ENCODE data around the gene SLC6A9.

Gene SLC6A9

DNA sequence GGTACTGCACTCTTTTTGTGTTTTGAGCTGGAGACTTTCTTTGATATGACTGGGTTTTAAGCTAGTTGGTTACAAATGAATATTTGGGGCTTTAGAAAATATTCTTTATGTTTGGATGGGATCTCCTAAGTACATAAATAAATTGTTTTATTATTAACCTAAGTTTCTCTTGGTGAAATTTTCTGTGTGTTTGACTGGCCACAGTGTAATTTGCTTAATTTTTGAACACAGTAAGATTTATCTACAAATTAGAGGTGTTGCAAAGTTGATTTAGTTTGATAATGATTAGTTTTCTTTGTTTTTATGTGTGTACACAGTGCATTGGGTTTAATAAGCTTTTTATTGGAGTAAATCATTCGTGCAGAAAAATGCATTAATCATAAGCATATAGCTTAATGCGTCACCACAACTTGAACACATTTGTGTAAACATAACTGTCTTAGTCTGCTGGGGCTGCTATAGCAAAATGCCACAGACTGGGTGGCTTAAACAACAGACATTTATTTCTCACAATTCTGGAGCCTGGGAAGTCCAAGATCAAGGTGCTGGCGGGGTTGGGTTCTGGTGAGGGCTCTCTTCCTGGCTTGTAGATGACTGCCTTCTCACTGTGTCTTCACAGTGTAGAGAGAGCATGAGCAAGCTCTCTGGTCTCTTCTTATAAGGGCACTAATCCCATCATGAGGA lies 17.4 kb upstream of the SLC6A9 start:
- no peak for DNase-seq (ENCODE audit: low read depth)

DNA sequence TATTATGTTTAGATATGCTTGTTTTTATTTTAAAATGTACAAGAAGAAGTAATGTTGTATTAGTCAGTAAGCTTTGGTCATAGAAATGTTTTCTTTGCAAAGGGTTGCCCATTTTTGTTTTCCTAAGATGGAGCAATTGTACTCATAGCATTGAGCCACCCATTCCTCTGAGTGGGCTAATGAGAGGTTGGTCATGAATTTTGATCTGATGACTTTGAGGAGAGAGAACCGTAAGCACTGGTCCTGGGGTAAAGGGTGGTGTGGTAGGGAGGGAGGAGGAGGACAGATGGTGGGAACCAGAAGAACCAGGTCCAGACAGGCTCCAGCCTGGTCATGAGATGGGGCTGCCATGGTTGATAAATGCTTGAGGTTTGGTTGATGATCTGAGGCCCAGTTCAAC lies 15.9 kb upstream of the SLC6A9 start:
- DNase-seq (ENCODE audit: low read depth) = no peak

DNA sequence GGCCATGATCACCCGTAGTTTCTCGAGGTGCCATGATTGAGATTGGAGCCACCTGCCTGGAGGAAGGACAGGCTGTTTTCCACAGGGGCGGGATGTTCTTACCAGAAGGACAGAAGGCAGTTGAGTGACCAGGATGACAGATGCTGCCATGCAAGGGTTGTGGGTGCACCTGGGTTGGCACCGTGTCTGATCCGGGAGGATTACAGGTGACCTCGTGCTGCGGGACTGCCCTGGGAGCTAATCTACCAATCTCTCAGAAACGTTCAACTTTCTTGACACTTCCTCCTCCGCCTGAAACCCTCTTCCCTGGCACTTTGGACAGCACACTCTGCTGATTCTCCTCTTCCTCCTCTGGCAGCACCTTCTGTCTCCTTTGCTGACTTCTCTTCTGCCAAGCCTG lies 13.8 kb upstream of the SLC6A9 start:
- no peak for DNase-seq (ENCODE audit: low read depth)

DNA sequence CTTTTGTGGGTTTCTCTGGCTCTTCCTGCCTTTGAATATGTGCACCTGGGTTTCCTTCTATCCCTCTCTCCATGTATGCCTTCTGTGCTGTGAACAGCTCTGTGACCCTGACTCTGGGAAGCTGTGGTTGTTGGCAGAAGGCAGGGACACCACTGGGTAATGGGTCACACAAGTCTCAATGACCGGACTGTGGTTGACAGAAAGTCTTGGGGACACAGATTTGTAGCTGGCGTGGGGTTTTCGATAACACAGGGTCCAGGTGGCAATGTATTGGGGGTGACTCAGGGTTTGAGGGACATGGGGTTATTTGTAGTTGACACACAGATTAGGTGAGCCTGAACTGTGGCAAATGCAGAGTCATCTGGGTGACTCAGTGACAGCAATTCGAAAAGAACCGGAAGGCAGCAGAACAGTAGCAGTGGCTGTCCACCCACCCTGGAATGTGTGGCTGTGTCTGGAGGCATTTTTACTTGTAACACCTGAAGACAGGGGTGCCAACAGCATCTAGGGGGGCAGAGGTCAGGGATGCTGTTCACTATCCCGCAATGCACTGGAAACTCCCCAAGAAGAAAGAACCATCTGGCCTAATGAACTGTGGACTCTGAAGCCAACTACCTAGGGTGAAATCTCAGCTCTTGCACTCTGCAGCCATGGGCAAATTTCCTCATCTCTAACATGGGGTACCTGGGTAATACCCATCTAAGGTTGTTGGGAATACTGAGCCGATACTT lies 13.0 kb upstream of the SLC6A9 start:
- DNase-seq (ENCODE audit: low read depth) = no peak

DNA sequence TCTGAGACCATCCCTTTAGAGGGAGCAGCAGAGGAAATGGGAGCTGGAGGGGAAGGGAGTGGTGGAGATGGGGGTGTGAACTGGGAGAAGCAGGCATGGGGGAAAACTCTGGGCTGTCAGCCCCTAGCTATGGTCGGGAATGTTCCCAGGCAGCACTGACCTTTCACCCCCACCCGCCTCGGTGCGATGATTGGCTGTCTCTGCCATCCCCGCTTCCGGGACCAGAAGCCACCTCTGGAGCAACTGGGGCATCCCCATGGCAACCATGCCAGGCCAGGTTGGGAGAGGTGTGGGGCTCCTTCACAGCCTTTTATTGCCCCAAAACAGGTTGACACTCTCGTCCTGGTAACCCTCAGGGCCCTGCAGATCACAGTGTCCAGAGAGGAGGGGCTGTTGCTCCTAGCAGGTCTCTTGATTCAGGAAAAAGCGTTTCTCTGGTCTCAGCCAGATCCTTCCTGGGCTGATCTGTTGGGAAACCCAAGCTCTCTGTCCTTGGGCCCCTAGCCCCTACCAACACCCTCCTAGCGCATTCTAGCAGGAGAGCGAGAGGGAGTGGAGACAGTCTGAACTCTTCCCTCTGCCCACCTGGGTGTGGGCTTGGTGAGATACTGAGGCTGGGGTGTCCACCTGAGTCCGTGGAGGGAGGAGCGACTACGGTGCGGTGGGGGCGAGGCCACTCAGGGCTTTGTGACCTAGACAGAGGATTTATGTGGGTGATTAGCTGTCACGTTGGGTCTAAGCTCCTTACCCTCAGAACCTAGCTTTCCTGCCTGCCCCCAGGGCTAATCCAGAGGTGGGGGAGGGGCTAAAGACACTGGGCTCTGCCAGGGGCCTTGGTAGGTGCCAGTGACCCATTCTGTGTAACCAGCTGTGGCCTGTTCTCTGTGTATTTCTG lies 12.2 kb upstream of the SLC6A9 start:
- no peak for DNase-seq (ENCODE audit: low read depth)

DNA sequence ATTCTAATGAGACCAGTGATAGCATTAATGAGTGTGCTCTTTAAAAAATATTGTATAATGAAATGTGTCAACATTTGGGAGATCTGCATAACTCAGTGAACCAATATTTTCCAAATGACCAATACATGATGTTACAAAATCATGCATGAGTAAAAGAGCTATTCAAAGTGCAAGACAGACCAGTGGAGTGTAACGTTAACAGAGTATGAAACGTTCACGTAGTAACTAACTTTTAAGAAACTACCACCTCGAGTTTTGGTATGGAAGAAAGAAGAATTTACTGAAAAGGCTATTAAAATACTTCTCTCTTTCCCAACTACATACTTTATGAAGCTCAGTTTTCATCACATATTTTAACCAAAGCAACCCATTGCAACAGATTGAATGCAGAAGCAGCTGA lies 9.6 kb upstream of the SLC6A9 start:
- no peak for DNase-seq (ENCODE audit: low read depth)

DNA sequence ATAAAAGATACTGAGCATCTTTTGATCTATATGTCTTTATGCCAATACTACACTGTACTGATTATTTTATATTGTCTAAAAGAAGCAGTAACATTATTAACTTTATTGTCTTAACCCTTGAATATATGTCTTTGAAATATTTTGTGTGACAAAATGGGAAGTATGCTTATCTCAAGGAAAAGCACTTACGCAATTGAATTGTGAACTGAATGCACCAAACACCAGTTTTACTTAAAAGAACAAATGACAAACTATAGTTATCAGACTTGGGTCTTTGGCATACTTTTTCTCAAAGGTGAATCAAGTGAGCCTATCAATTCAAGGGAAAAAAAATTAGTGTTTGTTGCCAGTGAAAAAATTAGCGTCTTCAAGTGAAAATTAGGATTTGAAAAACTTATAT lies 9.2 kb upstream of the SLC6A9 start:
- DNase-seq (ENCODE audit: low read depth) = no peak

DNA sequence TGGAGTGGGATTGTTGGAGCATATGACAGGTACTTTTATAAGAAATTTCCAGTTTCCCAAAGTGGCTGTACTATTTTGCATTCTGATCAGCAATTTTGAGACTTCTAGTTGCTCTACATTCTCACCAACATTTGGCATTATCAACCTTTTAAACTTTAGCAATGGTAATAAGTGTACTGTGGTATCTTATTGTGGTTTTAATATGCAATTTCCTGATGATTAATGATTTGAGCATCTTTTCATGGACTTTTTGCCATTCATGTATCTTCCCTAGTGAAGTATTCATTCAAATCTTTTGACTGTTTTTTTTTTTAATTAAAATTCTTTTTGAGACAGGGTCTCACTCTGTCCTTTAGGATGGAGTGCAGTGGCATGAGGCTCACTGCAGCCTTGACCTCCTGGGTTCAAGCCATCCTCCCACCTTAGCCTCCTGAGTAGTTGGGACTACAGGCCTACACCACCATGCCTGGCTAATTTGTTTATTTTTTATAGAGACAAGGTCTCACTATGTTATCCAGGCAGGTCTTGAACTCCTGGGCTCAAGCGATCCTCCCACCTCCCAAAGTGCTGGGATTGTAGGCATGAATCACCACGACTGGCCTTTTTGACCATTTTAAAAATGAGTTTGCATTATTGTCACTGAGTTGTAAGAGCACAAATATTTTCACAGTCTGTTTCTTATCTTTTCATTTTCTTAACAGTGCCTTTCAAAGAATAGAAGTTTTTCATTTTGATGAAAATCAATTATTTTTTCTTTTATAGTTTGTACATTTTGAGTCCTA lies 7.8 kb upstream of the SLC6A9 start:
- no peak for DNase-seq (ENCODE audit: low read depth)

DNA sequence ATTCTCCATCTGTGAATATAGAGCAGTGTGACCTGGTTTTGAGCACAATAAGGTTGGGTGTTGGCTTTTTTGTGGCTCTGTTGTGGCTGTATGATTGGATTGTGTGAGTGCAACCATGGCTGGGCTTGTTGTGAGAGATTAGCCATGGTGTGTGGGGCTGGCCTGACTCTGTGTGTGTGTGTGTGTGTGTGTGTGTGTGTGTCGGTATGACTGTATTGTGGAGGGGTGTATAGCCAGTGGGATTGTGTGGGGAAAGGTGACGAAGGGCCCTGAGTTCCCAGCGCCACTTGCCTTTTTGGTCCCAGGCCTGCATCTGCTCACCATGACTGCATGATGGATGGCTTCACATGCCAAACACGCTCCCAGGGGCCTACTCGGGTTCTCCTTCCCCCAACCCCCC lies 5.9 kb upstream of the SLC6A9 start:
- DNase-seq (ENCODE audit: low read depth) = no peak

DNA sequence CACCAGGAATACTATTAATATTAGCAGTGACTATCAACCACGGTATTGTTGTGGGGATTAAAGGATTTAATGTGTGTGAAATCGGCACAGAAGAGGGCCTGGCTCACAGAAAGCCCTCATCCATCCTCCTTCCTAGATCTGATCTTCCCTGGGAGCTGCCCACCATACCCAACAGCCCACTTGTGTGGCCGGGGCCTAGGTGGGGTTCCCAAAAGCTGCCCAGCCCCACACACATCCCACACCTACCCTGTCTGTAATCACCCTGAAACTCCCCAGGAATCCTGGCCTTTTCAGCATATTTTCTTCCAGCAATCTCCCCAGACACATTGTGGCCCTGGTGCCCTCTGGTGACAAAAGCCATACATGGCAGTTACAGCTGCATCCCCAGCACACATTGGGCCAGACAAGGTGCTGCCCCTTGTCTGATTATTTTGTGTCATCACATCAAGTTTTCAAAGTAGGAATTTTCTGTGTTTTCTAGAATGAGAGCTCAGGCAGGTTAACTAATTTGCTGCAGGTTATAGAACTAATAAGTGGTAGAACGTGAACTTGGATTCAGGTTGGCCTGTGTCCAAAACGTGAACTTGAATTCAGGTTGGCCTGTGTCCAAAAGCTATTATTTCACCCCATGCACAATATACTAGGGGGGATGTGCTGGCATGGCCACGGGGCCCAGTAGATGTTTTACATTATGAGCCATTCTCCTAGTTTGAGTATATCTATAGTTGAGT lies 5.3 kb upstream of the SLC6A9 start:
- no peak for DNase-seq (ENCODE audit: low read depth)

DNA sequence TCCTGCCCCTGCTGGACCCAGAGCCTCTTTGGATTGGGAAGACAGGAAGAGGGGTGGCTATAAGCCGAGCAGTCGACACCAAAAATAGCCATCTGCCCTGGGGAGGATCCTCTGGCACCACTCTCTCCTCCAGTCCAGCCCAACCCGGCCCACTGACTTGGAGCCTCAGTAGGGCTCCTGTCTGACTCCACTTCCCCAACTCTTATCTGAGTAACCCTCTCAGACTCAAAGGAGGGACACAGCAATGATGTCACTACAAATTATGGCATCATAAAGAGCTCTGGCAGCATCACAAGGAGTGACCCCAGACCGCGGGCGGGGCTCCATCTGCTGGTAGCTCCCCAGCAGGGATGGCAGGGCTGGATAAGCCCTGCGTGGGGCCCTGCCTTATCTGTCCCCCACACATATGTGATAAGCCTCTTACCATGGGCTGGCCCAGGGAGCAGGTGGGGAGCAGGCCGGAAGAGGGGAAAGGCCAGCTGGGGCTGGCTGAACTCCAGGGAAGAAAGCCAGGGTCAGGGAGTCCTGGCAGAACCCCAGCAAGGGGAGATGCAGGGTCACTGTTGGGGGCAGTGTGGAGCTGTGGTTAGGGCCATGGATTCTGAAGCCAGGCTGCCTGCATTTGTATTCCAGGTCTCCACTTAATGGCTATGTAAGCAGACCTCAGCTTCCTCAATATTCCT lies 4.6 kb upstream of the SLC6A9 start:
- DNase-seq (ENCODE audit: low read depth) = no peak

DNA sequence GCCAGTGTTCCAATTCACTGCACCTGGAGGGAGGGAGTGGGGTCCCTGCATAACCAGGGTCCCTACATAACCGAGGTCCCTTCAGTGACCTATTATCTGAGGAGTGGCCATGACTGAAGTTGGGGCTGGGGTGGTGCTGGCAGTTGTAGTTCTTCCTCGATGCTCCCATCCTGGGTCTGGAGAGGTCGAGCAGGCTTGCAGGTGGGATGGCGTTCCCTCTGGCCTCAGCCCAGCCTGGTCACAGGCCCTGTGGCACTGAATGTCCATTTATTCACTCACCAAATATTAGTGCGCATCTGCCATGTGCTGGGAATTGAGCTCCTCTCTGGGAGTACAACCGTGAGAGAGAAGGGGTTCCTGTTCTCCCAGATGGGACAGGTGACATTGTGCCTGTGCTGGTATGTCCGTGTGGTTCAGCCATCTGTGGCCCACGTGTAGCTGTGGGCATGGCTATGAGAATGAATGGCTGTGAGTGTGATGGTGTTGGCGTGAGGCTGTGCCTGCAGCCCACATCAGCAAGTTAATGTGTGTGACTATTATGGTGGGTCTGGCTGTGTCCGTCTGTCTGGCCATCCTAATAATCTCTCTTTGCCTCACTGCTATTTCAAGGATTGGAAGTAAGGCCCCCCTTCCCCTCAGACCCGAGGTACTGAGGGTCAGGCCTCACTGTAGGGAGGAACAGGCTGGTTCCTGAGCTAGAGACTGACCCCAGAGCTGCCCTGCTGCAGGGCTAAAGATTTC lies 3.9 kb upstream of the SLC6A9 start:
- DNase-seq (ENCODE audit: low read depth) = no peak

DNA sequence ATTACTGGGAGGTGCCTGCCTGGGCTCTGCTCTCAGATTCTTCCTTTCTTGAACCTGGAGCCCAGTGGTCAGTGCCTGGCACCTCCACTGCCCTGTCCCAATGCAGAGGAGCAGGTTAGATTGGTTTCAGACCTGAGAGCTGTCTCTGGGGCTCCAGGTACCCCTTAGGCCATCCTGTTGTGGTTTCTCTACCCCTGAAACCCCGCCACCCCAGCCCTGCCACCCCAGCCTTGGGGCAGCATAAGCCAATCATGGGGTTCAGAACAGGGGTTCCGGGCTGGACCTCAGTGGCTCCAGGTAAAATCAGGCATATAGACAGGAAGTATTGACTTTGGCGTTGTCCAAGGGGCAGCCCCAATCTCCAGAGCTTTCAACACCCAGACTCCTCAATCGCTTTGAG lies 3.2 kb upstream of the SLC6A9 start:
- no peak for DNase-seq (ENCODE audit: low read depth)

DNA sequence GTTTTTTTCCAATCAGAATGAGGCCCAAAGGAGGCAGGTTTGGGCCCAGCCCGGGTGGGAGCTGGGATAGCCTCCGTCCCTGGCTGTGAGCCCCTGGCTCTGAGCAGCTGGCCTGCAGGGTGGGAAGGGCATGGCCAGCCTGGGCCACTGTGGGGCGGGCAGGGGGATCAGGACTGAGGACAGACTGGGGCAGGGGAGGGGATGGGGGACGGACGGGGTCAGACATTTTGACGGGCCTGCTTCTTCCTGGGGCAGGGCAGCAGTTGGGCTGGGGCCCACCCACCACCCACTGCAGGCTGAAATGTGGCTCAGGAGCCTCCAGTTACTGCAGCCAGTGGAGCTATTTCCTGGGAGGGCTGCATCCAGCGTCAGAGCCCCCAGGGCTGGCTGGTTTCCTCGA lies 2.5 kb upstream of the SLC6A9 start:
- no peak for DNase-seq (ENCODE audit: low read depth)

DNA sequence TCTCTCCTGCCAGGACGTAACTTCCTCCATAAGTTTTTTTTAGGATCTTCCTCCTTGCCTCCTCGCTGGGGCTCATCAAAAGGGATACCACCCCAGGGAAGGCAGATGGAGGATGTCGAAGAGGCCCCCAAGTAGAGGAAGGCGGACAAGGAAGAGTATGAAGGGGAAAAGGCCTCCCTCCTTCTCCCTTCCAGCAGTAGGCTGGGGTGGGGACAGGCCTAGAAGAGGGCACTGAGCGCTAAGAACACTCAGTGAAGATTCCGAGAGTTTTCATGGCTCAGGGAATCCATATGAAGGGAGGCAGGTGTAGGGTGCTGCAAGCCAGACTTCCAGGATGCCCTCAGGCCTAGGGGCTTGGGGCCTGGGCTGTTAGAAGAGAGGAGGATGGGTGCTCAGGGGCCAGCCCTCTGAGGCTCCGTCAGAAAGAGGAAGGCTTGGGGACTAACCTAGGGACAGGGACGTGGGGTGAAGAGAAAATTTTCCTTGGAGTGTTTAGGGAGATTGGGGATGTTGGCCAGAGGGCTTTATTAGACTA lies 1.8 kb upstream of the SLC6A9 start:
- no peak for DNase-seq (ENCODE audit: low read depth)

DNA sequence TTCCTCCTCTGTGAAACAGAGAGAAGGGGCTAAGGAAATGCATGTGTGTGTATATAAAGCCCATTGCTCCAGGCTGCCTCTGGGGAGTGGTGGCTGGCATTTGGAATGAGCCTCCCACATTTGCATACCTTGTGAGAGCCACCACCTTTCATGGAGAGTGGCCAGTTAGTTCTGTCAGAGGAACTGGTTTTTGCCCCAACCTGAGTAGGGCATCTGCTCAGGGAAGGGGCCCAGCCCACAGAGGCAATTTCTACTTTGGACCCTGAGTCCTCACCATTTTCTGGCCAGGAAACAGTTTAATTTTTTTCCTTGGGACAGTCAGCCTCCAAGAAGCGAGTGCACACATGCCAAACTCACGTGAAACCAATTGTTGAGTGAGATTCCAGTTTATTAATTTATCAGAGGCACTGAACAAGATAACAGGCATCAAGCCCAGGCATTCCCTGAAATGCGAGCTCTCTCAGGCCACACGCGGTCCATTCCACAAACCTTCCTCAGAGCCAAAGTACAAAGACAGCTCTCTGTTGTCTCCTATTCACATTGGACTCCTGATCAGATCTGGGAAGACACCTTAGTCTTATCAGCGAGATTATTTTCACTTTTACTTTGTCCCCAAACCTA lies 1.0 kb upstream of the SLC6A9 start:
- no peak for DNase-seq (ENCODE audit: low read depth)

DNA sequence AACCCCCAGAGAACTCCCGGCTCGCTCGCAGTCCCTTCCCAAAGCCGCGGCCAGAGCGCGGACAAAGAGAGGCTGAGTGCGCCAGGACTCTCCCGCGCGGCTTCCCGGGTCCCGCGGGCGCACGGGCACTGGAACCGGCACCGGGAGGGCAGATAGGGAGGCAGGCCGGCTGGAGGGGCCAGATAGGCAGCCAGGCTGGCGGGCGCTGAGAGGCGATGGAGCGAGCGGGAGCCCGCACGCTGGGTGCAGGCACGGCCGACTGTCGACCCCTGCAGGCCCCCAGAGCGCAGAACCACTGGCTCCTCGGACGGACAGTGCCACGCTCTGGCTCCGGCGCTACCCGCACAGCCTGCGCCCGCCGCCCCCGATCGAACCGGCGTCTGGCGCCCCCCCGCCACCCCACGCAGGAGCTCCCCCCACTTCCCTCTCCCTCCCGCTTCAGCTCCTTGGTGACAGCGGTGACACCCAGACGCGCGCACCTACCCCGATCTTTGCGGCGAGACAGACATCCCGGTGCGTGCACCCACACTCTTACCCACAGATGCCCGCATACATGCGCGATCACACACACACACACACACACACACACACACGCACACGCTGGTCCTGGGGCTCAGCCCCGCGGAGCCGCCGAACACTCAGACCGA lies 534 bp downstream of the SLC6A9 start:
- DNase-seq (ENCODE audit: low read depth) = no peak

DNA sequence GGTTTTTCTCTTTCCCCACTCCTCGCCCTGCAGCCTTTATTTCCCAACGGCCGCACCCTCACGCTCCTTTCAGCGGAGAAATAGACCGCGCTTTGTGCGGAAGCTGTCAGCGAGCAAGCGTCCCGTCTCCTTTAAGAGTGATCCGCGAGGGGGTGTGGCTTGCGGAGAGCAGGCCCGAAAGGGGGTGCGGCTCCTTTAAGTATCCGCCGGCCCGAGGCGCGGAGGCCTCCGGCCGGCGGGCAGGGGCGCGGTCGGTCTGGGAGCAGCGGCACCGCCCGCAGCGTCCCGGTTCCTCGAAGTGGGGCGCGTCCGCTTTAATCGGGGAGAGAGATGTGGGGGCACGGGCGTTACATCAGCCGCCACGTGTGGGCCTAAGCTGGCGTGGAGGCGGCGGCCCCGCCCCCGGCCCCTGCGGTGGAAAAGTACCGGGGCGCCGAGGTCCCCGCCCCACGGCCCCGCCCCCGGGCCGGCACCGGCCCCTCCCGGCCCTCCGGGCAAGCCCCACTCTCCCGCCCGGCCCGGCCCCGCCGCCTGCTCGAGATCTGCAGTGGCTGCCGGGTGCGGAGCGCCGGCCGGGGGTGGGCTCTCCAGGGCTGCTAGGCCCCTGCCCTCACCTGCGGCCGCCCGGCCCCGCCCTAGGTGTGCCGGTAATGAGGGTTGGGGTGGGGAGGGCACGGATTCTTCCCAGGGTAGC lies 1.2 kb downstream of the SLC6A9 start:
- no peak for DNase-seq (ENCODE audit: low read depth)

Measured in non-pigmented ciliary epithelial cell (primary cell).